ENCODE data around the gene GCC2.

DNA sequence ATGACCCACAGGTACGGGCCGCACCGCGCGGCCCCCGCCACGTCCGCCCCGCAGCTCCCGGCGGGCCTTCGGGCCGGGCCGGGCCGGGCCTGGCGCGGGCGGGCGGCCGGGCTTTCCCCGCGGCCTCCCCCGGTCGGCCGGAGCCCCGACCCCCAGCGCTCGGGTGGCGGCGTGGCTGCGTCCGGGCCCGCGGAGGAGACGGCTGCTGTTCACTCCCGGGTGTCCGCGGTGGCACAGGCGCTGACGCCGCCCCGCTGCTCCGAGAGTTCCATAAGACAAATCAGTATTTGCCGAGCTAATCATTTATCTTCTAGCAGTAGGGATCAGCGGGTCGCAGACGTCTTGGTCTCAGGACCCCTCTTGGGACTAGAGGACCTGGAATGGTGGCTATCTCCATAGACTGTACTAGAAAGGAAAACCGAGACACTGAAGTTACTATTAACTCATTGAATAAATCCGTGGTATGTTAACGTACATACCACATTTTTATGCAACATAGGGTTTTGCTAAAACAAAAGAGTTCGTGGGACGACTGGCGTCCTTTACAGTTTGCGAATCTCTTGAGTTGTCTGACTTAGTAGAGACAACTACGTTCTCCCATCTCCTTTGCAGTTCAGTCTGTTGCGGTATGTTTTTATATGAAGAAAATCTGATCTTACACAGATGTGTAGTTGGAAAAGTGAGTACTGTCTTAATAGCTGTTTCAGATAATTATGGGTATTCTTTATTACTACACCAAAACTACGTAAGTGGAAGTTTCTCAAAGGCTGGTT is 85.8 kb downstream of the GCC2 start:
- TF ChIP-seq CTCF (conservative IDR thresholded peaks at IDR 0.05) (peak; percentile 10; the same call in 1 of the 2 replicates), ZFX (IDR thresholded peaks at IDR 0.05) (peak; percentile 90)
